GM23338 (cell line): ENCODE results near the gene KRT85. TPM values are rescaled to one million over a fixed set of nuclear protein-coding genes. Genes with fewer than 3 reads are reported as not detected.

ENCODE experiments used
- ATAC-seq: fragments of 200-7000 bp; cut with Tn5 transposase; 3 replicates; pipeline ENCODE4 v1.9.1; 2020
- DNase-seq: peaks from one replicate; pipeline ENCODE4 v3.0.0-alpha.2; 2015; ENCODE audit warnings: low spot score
- H2AFZ ChIP-seq: fragments of 200-600 bp; sonication (generic); 2 replicates; pipeline ENCODE4 v1.8.0; 2016; ENCODE audit warnings: antibody characterized with exemption, mild to moderate bottlenecking, moderate library complexity
- H3F3A ChIP-seq: fragments of 200-600 bp; sonication (generic); replicated peaks from 2 replicates; pipeline ENCODE4 v1.8.0; 2017; ENCODE audit warnings: antibody characterized with exemption, mixed run types, low read depth
- H3K27ac ChIP-seq: fragments of 200-600 bp; sonication (generic); 2 replicates; pipeline ENCODE4 v1.6.1; 2016; ENCODE audit warnings: low read depth
- H3K27me3 ChIP-seq: fragments of 200-600 bp; sonication (generic); 2 replicates; pipeline ENCODE4 v1.8.0; 2016; ENCODE audit warnings: mild to moderate bottlenecking, mixed run types, moderate library complexity; ENCODE audit not compliant: insufficient read depth
- H3K36me3 ChIP-seq: fragments of 200-600 bp; sonication (generic); 2 replicates; pipeline ENCODE4 v1.8.0; 2016; ENCODE audit warnings: mild to moderate bottlenecking; ENCODE audit not compliant: insufficient read depth
- H3K4me1 ChIP-seq: fragments of 200-600 bp; sonication (generic); 2 replicates; pipeline ENCODE4 v1.8.0; 2016; ENCODE audit warnings: mild to moderate bottlenecking, moderate library complexity; ENCODE audit not compliant: insufficient read depth
- H3K4me2 ChIP-seq: fragments of 200-600 bp; sonication (generic); 2 replicates; pipeline ENCODE4 v1.7.1; 2017; ENCODE audit warnings: mixed run types
- H3K4me3 ChIP-seq: fragments of 200-600 bp; sonication (generic); 2 replicates; pipeline ENCODE4 v1.6.1; 2016; ENCODE audit warnings: mixed run types
- H3K79me2 ChIP-seq: fragments of 200-600 bp; sonication (generic); replicated peaks from 2 replicates; pipeline ENCODE4 v1.8.0; 2017; ENCODE audit warnings: mild to moderate bottlenecking; ENCODE audit not compliant: insufficient read depth
- H3K9me2 ChIP-seq: fragments of 200-600 bp; sonication (generic); 2 replicates; pipeline ENCODE4 v1.8.0; 2017; ENCODE audit not compliant: insufficient read depth
- H4K20me1 ChIP-seq: fragments of 200-600 bp; sonication (generic); replicated peaks from 2 replicates; pipeline ENCODE4 v1.8.0; 2017; ENCODE audit warnings: mild to moderate bottlenecking; ENCODE audit not compliant: insufficient read depth
- H3K27ac Mint-ChIP-seq: 2 replicates; pipeline ENCODE4 v1.8.0; 2020; ENCODE audit warnings: inconsistent platforms, mild to moderate bottlenecking, moderate library complexity, mixed read lengths
- H3K27me3 Mint-ChIP-seq: 3 replicates; pipeline ENCODE4 v1.8.0; 2022; ENCODE audit warnings: low read depth, mild to moderate bottlenecking, moderate library complexity, mixed read lengths, inconsistent platforms; ENCODE audit not compliant: insufficient read depth, poor library complexity
- H3K36me3 Mint-ChIP-seq: 3 replicates; pipeline ENCODE4 v1.8.0; 2021; ENCODE audit warnings: low read depth, mild to moderate bottlenecking, inconsistent platforms, moderate library complexity, mixed read lengths
- H3K4me1 Mint-ChIP-seq: 3 replicates; pipeline ENCODE4 v1.8.0; 2020; ENCODE audit warnings: mild to moderate bottlenecking, inconsistent platforms, mixed read lengths
- H3K4me3 Mint-ChIP-seq: 3 replicates; pipeline ENCODE4 v1.8.0; 2021; ENCODE audit warnings: moderate library complexity, mild to moderate bottlenecking, inconsistent platforms, mixed read lengths
- H3K9me3 Mint-ChIP-seq: 3 replicates; pipeline ENCODE4 v1.8.0; 2020; ENCODE audit warnings: moderate library complexity, mild to moderate bottlenecking, inconsistent platforms, mixed read lengths
- ETS1 ChIP-seq: IDR thresholded peaks from 2 replicates; pipeline ENCODE4 v1.6.1; 2016; ENCODE audit warnings: antibody characterized with exemption
- EZH2phosphoT487 ChIP-seq: fragments of 200-600 bp; sonication (generic); IDR thresholded peaks from one replicate; pipeline ENCODE4 v1.8.1; 2018; ENCODE audit warnings: antibody characterized with exemption; ENCODE audit not compliant: unreplicated experiment
- REST ChIP-seq: IDR thresholded peaks from one replicate; pipeline ENCODE4 v1.6.1; 2018; ENCODE audit warnings: antibody characterized with exemption; ENCODE audit not compliant: unreplicated experiment
- polyA plus RNA-seq: library from polyadenylated mRNA; unstranded; fragments of >200 nt; fragmentation: Nextera tagmentation; extraction: Ambion mirVana; gene quantifications from 2 replicates; pipeline ENCODE4 v1.2.1, GENCODE V29; 2016
- total RNA-seq: library from RNA; depleted of rRNA; stranded (reverse); fragments of >200 nt; shearing (Covaris generic); gene quantifications from 2 replicates; pipeline ENCODE4 v1.2.3, GENCODE V29; 2014
- TF ChIP-seq, protein P1 (sequence below): fragments of 250-450 bp; sonication (Bioruptor Pico); IDR thresholded peaks from 2 replicates; pipeline ENCODE4 v1.5.0; 2020; ENCODE audit warnings: mild to moderate bottlenecking, moderate library complexity

KRT85 gene
- total and polyA plus RNA-seq, 2 experiments from 2014 or later, result not detected

GRCh38 chr12:52337054-52337453 lies 30.2 kb downstream of the KRT85 start:
- TF ChIP-seq EZH2phosphoT487 (no peak), REST (no peak), ETS1 (no peak)
- TF ChIP-seq, protein P1, sequence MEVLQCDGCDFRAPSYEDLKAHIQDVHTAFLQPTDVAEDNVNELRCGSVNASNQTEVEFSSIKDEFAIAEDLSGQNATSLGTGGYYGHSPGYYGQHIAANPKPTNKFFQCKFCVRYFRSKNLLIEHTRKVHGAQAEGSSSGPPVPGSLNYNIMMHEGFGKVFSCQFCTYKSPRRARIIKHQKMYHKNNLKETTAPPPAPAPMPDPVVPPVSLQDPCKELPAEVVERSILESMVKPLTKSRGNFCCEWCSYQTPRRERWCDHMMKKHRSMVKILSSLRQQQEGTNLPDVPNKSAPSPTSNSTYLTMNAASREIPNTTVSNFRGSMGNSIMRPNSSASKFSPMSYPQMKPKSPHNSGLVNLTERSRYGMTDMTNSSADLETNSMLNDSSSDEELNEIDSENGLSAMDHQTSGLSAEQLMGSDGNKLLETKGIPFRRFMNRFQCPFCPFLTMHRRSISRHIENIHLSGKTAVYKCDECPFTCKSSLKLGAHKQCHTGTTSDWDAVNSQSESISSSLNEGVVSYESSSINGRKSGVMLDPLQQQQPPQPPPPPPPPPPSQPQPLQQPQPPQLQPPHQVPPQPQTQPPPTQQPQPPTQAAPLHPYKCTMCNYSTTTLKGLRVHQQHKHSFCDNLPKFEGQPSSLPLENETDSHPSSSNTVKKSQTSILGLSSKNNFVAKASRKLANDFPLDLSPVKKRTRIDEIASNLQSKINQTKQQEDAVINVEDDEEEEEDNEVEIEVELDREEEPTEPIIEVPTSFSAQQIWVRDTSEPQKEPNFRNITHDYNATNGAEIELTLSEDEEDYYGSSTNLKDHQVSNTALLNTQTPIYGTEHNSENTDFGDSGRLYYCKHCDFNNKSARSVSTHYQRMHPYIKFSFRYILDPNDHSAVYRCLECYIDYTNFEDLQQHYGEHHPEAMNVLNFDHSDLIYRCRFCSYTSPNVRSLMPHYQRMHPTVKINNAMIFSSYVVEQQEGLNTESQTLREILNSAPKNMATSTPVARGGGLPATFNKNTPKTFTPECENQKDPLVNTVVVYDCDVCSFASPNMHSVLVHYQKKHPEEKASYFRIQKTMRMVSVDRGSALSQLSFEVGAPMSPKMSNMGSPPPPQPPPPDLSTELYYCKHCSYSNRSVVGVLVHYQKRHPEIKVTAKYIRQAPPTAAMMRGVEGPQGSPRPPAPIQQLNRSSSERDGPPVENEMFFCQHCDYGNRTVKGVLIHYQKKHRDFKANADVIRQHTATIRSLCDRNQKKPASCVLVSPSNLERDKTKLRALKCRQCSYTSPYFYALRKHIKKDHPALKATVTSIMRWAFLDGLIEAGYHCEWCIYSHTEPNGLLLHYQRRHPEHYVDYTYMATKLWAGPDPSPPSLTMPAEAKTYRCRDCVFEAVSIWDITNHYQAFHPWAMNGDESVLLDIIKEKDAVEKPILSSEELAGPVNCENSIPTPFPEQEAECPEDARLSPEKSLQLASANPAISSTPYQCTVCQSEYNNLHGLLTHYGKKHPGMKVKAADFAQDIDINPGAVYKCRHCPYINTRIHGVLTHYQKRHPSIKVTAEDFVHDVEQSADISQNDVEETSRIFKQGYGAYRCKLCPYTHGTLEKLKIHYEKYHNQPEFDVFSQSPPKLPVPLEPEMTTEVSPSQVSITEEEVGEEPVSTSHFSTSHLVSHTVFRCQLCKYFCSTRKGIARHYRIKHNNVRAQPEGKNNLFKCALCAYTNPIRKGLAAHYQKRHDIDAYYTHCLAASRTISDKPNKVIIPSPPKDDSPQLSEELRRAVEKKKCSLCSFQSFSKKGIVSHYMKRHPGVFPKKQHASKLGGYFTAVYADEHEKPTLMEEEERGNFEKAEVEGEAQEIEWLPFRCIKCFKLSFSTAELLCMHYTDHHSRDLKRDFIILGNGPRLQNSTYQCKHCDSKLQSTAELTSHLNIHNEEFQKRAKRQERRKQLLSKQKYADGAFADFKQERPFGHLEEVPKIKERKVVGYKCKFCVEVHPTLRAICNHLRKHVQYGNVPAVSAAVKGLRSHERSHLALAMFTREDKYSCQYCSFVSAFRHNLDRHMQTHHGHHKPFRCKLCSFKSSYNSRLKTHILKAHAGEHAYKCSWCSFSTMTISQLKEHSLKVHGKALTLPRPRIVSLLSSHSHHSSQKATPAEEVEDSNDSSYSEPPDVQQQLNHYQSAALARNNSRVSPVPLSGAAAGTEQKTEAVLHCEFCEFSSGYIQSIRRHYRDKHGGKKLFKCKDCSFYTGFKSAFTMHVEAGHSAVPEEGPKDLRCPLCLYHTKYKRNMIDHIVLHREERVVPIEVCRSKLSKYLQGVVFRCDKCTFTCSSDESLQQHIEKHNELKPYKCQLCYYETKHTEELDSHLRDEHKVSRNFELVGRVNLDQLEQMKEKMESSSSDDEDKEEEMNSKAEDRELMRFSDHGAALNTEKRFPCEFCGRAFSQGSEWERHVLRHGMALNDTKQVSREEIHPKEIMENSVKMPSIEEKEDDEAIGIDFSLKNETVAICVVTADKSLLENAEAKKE (CRISPR knock-in tag), result no peak
- no peak overlapping the region for H2AFZ ChIP-seq
- peaks cover 8% of the 10 kb centered on the region; the same call in 2 of the 3 replicates for H3K4me1 Mint-ChIP-seq
- no peaks in the 10 kb centered on the region for H3K9me3 Mint-ChIP-seq
- no peaks in the 10 kb centered on the region for H3K79me2 ChIP-seq
- ATAC-seq, result no peak
- H3K27ac ChIP-seq, result no peak overlapping the region
- no peaks in the 10 kb centered on the region for H3K36me3 ChIP-seq
- H3K9me2 ChIP-seq, result no peaks in the 10 kb centered on the region
- H3K36me3 Mint-ChIP-seq, result no peaks in the 10 kb centered on the region
- no peaks in the 10 kb centered on the region for H3F3A ChIP-seq
- H3K27me3 ChIP-seq, result no peaks in the 10 kb centered on the region
- no peak overlapping the region for H3K4me3 Mint-ChIP-seq
- H4K20me1 ChIP-seq, result no peaks in the 10 kb centered on the region
- H3K4me3 ChIP-seq, result no peak overlapping the region
- H3K4me2 ChIP-seq, result no peak overlapping the region
- H3K27ac Mint-ChIP-seq, result no peak overlapping the region
- H3K27me3 Mint-ChIP-seq, result peaks cover 6% of the 10 kb centered on the region
- peaks cover 7% of the 10 kb centered on the region; the same call in 1 of the 2 replicates for H3K4me1 ChIP-seq
- DNase-seq, result no peak
